Measurements from ENCODE around the gene RUNX3. TPM values are rescaled to one million over a fixed set of nuclear protein-coding genes. Genes with fewer than 3 reads are reported as not detected.

RUNX3 gene
- total and polyA plus RNA-seq, 2 of the 8 experiments (the other 6 are each of a cell fraction or from before 2014, with no cell fraction given) = 0.62 to 0.82 TPM

DNA sequence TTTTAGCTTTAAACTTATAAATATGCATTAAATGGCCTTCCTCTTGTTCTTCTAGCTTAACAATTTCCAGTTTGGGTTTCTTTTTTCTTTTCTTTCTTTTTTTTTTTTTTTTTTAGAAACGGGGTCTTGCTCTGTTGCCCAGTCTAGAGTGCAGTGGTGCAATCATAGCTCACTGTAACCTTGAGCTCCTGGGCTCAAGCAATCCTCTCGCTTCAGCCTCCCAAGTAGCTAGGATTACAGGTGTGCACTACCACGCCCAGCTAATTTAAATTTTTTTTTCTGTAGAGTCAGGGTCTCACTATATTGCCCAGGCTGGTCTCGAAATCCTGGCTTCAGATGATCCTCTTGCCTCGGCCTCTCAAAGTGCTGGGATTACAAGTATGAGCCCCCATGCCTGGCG, 37.9 kb upstream of the RUNX3 start:
- no peak for TF ChIP-seq BACH1 (IDR thresholded peaks at IDR 0.05; ENCODE audit: low read length)
- TF ChIP-seq SRF (IDR thresholded peaks at IDR 0.05; ENCODE audit: low read depth, low read length) = no peak
- TF ChIP-seq SP2 (IDR thresholded peaks at IDR 0.05; ENCODE audit: low read length) = no peak
- TF ChIP-seq HDAC6 (IDR thresholded peaks at IDR 0.05; ENCODE audit: low read depth, low read length) = no peak
- POLR2A ChIA-PET (ENCODE audit: partially characterized antibody) = no interaction called here
- H2AFZ ChIP-seq (ENCODE audit: low read length) = no peak overlapping the region
- no peak overlapping the region for H2BK20ac ChIP-seq (ENCODE audit: low read length)
- peaks cover 0 to 24% (median 11%) of the 10 kb centered on the region in 4 experiments; a peak in 6 of 7 replicates for H3K4me1 ChIP-seq (replicated peaks in 1 of 4; ENCODE audit: control insufficient read depth in 3 of 4, insufficient read depth in 4 of 4, low read length in 3 of 4)
- no peak overlapping the region for H3K4me3 ChIP-seq (ENCODE audit: extremely low read depth in 1 of 4, insufficient read depth in 2 of 4, low read depth in 3 of 4, low read length in 4 of 4)
- no peak overlapping the region for H2BK120ac ChIP-seq (replicated peaks; ENCODE audit: low read depth, low read length)
- H3K14ac ChIP-seq (ENCODE audit: insufficient read length) = no peak overlapping the region
- no peak overlapping the region for H3K56ac ChIP-seq (replicated peaks; ENCODE audit: insufficient read length, low read depth, low read length)
- no peak overlapping the region for H3K27ac ChIP-seq (ENCODE audit: low read depth, low read length)
- H3K23me2 ChIP-seq (ENCODE audit: low read depth, low read length) = peaks cover 2% of the 10 kb centered on the region; the same call in 1 of the 2 replicates
- no peaks in the 10 kb centered on the region; a peak in 1 of 7 replicates for H3K27me3 ChIP-seq (replicated peaks in 1 of 4; ENCODE audit: control insufficient read depth in 3 of 4, extremely low read depth in 1 of 4, insufficient read depth in 3 of 4, low read length in 3 of 4)
- no peak overlapping the region for H3K18ac ChIP-seq (ENCODE audit: extremely low read depth, low read length)
- no peak overlapping the region for H4K5ac ChIP-seq (ENCODE audit: insufficient read length, low read depth, low read length)
- WGBS, 2 experiments (ENCODE audit: extremely low coverage in 1 of 2, insufficient coverage in 1 of 2, insufficient read length in 1 of 2, insufficient replicate concordance in 2 of 2, low coverage in 1 of 2, low lambda C conversion rate in 2 of 2, missing lambda C conversion rate in 1 of 2) = 93% methylated on average over 5 of the region's 6 CpGs; no CpG with 5 or more reads in 1 of the 2 experiments
- peaks cover 0 to 3% of the 10 kb centered on the region in 2 experiments for H4K20me1 ChIP-seq (replicated peaks in 1 of 2; ENCODE audit: control insufficient read depth in 1 of 2, insufficient read depth in 2 of 2, low read length in 2 of 2)
- H2BK5ac ChIP-seq (ENCODE audit: low read depth, low read length) = no peak overlapping the region
- no peaks in the 10 kb centered on the region for H3K79me1 ChIP-seq (ENCODE audit: low read depth, low read length)
- no peaks in the 10 kb centered on the region for H3K36me3 ChIP-seq (ENCODE audit: control insufficient read depth in 2 of 4, insufficient read depth in 4 of 4, low read length in 3 of 4)
- no peak overlapping the region for H3K4ac ChIP-seq (replicated peaks; ENCODE audit: insufficient read length, low read depth, low read length)
- H3K9me3 ChIP-seq (ENCODE audit: insufficient read depth in 2 of 2, low read depth in 1 of 2, low read length in 1 of 2) = no peaks in the 10 kb centered on the region
- DNase-seq (ENCODE audit: low read depth in 1 of 2, low spot score in 2 of 2) = no peak
- no peak overlapping the region for H2BK12ac ChIP-seq (ENCODE audit: low read depth, low read length)
- CTCF ChIA-PET (ENCODE audit: partially characterized antibody) = interaction anchor here (0.7 kb wide), 1 partner anchor 33 kb away, joined by 3 read pairs; no protein-coding TSS in a partner anchor
- no peak overlapping the region for H3K4me2 ChIP-seq (ENCODE audit: insufficient read depth in 1 of 2, low read depth in 2 of 2, low read length in 2 of 2)
- H2AK5ac ChIP-seq (ENCODE audit: low read depth, low read length) = no peak overlapping the region
- no peak overlapping the region for H3K9ac ChIP-seq (replicated peaks in 1 of 4; ENCODE audit: extremely low read depth in 1 of 4, low read depth in 3 of 4, low read length in 3 of 4)
- H3K79me2 ChIP-seq (ENCODE audit: control insufficient read depth in 1 of 2, insufficient read depth in 2 of 2, low read length in 2 of 2) = no peaks in the 10 kb centered on the region
- no peak overlapping the region for H4K91ac ChIP-seq (replicated peaks; ENCODE audit: insufficient read length, low read length)
- no peak overlapping the region for H2BK15ac ChIP-seq (ENCODE audit: low read length)
- FAIRE-seq = no peak
- H3K23ac ChIP-seq (ENCODE audit: insufficient read length) = no peak overlapping the region
- H4K8ac ChIP-seq (ENCODE audit: extremely low read depth, insufficient read depth, low read length) = no peak overlapping the region

Measured in H1 (cell line).